PC-3 (cell line): ENCODE measurements around the gene BIRC7.

Experiments
- EZH2 ChIP-seq: fragments of 300-600 bp; sonication (generic); IDR thresholded peaks from one replicate; pipeline ENCODE4 v1.6.1; 2017; ENCODE audit warnings: antibody characterized with exemption, mild to moderate bottlenecking, low read length; ENCODE audit not compliant: unreplicated experiment
- TF ChIP-seq, protein P1 (sequence below): fragments of 300-600 bp; sonication (generic); conservative IDR thresholded peaks from 2 replicates; pipeline ENCODE4 v1.5.1; 2017; ENCODE audit warnings: antibody characterized with exemption, low read depth, mild to moderate bottlenecking, low read length

DNA sequence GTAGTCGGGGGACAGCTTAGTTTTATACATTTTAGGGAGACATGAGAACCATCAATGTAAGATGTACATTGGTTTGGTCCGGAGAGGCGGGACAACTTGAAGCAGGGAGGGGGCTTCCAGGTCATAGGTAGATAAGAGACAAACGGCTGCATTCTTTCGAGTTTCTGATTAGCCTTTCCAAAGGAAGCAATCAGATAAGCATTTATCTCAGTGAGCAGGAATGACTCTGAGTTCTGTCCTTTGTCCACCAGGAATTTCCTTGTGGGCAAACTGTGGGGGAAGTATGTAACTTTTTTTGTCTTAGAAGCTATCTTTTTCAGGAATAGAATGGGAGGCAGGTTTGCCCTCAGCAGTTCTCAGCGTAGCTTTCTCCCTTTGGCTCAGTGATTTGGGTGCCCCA lies 21.2 kb upstream of the BIRC7 start:
- no peak for TF ChIP-seq EZH2
- TF ChIP-seq, protein P1, sequence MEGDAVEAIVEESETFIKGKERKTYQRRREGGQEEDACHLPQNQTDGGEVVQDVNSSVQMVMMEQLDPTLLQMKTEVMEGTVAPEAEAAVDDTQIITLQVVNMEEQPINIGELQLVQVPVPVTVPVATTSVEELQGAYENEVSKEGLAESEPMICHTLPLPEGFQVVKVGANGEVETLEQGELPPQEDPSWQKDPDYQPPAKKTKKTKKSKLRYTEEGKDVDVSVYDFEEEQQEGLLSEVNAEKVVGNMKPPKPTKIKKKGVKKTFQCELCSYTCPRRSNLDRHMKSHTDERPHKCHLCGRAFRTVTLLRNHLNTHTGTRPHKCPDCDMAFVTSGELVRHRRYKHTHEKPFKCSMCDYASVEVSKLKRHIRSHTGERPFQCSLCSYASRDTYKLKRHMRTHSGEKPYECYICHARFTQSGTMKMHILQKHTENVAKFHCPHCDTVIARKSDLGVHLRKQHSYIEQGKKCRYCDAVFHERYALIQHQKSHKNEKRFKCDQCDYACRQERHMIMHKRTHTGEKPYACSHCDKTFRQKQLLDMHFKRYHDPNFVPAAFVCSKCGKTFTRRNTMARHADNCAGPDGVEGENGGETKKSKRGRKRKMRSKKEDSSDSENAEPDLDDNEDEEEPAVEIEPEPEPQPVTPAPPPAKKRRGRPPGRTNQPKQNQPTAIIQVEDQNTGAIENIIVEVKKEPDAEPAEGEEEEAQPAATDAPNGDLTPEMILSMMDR, result no peak
